ENCODE data around the gene SEZ6.

DNA sequence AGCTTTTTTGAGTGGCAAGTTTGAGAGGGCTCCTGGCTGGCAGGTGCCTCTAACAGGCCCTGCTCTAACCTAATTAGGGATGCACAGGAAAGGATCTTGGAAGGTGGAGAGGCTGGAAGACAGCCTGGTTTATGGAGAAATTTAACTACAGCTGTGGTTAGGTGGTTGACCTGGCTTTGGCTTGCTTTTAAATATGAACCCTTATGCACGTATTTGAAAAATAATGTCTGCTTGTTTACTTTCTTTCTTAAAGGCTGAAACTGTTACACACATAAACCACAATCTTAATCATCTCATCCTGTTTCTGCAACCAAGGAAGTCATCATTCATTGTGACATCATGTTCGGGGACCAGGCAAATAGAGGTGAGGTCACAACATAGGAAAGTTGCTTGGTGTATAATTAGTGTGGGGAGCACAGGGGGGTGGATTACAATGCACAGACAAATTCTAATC lies 79.9 kb downstream of the SEZ6 start:
- TF ChIP-seq CTCF (conservative IDR thresholded peaks at IDR 0.05 in 1 of 2, IDR thresholded peaks at IDR 0.05 in 1 of 2; ENCODE audit: extremely low read depth in 1 of 2, insufficient read depth in 1 of 2, low read depth in 1 of 2, low read length in 2 of 2): no peak
- no peak for TF ChIP-seq EZH2 (IDR thresholded peaks at IDR 0.05; ENCODE audit: borderline replicate concordance, low read length)

Data from mammary epithelial cell (primary cell).